Tibial artery (tissue), 4 donors: Measurements from ENCODE around the gene SEMA4G.

ENCODE experiments used
- DNase-seq, 2 donors: peaks; one replicate each; pipeline ENCODE4 v3.0.0-alpha.2; 2019
- H3K27ac ChIP-seq, 2 donors: fragments of 200-600 bp; sonication (generic) in 1 of 2; 1 replicate in 1 of 2; 2 replicates in 1 of 2; pipeline ENCODE4 v1.5.1; 2018 to 2019; ENCODE audit warnings: mild to moderate bottlenecking in 1 of 2
- H3K27me3 ChIP-seq, 2 donors: fragments of 200-600 bp; sonication (generic) in 1 of 2; one replicate each; pipeline versions ENCODE4 v1.5.1 to v1.6.0; 2016 to 2019
- H3K36me3 ChIP-seq, 3 donors: fragments of 200-600 bp; sonication (generic) in 2 of 3; one replicate each; pipeline ENCODE4 v1.5.1; 2016 to 2019; ENCODE audit warnings: mild to moderate bottlenecking in 2 of 3
- H3K4me1 ChIP-seq, 4 donors: fragments of 200-600 bp; sonication (generic) in 2 of 4; 1 replicate in 3 of 4; 2 replicates in 1 of 4; pipeline ENCODE4 v1.5.1; 2016 to 2019
- H3K4me3 ChIP-seq, 2 donors: fragments of 200-600 bp; sonication (generic) in 1 of 2; 1 replicate in 1 of 2; 2 replicates in 1 of 2; pipeline ENCODE4 v1.5.1; 2018 to 2019; ENCODE audit warnings: mild to moderate bottlenecking in 2 of 2
- H3K9me3 ChIP-seq, 3 donors: fragments of 200-600 bp; sonication (generic) in 1 of 3; one replicate each; pipeline ENCODE4 v1.5.1; 2016 to 2019
- intact Hi-C: fragments of 100-400 bp; cut with DNase I; formaldehyde crosslinking; loops from one replicate; pipeline ENCODE4 v1.15.0; 2023; ENCODE audit warnings: low total_unique reads
- TF ChIP-seq, protein P1 (sequence below), 2 experiments: fragments of 200-600 bp in 1 of 2; fragments of 450-650 bp in 1 of 2; IDR thresholded peaks; one replicate each; pipeline ENCODE4 v1.5.1; 2017 to 2019; ENCODE audit warnings: antibody characterized with exemption in 2 of 2, mild to moderate bottlenecking in 1 of 2, moderate library complexity in 1 of 2

SEMA4G gene

DNA sequence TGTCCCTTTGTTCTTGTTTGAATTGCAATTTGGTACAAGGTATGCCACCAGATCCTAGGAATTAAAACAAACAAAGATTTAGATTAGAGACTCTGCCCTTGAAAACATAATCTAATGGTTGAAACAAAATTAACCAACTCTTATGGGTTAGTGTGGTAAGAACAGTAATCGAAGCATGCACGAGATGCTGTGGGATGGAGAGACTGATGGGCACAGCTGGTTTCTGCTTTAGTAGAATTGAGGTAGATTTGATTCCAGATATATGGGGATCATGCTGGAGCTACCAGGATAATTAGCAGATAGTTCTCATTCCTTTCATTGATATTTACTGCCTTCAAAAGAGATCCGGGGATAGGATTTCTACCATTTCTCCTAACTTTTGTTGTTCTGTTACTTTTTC is 20.4 kb upstream of the SEMA4G start:
- Histone ChIP-seq H3K4me3 (no peak overlapping the region), H3K4me1 (no peaks in the 10 kb centered on the region), H3K36me3 (peaks cover 82 to 100% (median 90%) of the 10 kb centered on the region in 3 donors), H3K9me3 (no peaks in the 10 kb centered on the region), H3K27me3 (no peaks in the 10 kb centered on the region), H3K27ac (no peak overlapping the region)
- DNase-seq = no peak
- TF ChIP-seq, protein P1, sequence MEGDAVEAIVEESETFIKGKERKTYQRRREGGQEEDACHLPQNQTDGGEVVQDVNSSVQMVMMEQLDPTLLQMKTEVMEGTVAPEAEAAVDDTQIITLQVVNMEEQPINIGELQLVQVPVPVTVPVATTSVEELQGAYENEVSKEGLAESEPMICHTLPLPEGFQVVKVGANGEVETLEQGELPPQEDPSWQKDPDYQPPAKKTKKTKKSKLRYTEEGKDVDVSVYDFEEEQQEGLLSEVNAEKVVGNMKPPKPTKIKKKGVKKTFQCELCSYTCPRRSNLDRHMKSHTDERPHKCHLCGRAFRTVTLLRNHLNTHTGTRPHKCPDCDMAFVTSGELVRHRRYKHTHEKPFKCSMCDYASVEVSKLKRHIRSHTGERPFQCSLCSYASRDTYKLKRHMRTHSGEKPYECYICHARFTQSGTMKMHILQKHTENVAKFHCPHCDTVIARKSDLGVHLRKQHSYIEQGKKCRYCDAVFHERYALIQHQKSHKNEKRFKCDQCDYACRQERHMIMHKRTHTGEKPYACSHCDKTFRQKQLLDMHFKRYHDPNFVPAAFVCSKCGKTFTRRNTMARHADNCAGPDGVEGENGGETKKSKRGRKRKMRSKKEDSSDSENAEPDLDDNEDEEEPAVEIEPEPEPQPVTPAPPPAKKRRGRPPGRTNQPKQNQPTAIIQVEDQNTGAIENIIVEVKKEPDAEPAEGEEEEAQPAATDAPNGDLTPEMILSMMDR (IDR thresholded peaks at IDR 0.05) = no peak
- intact Hi-C loops = no loop called here

DNA sequence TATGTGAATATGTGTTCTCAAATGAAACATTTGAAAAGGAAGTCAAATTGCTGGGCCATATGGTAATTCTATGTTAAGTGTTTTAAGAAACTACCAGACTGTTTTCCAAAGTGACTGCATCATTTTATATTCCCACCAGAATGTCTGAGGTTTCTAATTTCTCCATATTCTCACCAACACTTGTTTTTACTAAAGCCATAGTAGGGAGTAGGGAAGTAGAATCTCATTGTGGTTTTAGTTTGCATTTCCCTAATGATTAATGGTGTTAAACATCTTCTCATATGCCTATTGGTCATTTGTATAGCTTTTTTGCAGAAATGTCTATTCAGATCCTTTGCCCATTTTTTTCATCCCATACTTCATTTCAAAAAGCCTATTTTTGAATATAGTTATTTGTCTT is 9.1 kb upstream of the SEMA4G start:
- no peak for DNase-seq
- Histone ChIP-seq H3K4me3 (no peak overlapping the region), H3K9me3 (no peaks in the 10 kb centered on the region), H3K4me1 (no peaks in the 10 kb centered on the region), H3K36me3 (peaks cover 52 to 74% (median 61%) of the 10 kb centered on the region in 3 donors), H3K27me3 (no peaks in the 10 kb centered on the region), H3K27ac (no peak overlapping the region)
- intact Hi-C loops = no loop called here
- TF ChIP-seq, protein P1 (IDR thresholded peaks at IDR 0.05) = no peak

DNA sequence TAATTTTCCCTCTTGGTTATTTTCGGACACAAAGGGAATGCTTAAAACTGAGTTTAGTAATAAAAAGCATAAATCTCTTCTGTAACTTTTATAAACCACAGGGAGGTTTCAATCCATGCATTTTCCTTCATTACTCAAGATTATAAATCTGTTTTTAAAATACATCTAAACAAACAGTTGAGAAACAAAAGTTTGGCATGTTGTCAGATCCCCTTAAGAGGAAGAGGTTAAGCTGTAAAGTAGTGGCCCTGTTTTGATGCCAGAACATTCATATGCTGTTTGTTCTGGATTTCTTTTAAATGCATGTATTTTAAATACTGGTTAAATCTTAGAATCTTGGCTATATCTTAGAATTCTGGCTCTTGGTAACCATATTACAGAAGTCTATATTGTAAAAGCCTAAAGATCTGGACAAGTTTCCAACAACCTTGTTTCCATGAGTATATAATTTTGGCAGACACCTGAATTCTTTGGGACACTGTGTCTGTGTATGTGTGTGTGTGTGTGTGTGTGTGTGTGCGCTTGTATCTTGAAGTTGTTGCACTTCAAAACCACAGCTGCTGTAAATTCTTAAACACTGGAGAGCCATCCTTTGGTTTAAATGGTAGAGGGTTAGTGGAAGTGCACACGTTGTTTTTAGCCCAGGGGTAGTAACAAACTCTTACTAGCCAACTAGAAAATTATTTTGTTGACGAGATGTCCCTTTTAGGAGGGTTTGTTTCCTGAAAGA is 6.8 kb upstream of the SEMA4G start:
- Histone ChIP-seq H3K9me3 (no peaks in the 10 kb centered on the region), H3K27ac (no peak overlapping the region), H3K4me3 (no peak overlapping the region), H3K36me3 (peaks cover 41 to 62% (median 46%) of the 10 kb centered on the region in 3 donors), H3K4me1 (no peaks in the 10 kb centered on the region), H3K27me3 (no peaks in the 10 kb centered on the region)
- no peak for DNase-seq
- intact Hi-C loops = no loop called here
- TF ChIP-seq, protein P1 (IDR thresholded peaks at IDR 0.05) = no peak

DNA sequence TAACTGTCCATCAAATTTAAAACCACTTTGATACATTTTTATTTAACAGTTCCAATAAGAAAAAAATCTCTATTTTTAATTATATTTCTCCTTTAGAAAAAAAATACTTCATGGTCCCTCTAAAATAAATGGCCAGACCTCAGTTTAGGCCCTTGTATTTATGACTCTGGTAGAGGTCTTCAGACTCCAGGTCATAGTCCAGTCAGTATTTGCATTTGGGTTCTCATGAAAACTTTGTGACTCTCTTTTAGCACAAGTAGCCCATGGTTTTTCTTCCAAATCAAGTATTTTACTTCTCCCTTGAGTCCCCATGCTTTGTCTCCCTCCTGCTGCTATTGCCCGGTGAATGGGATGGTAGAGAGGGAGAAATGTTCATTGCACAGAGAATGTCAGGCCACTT is 5.5 kb upstream of the SEMA4G start:
- TF ChIP-seq, protein P1 (IDR thresholded peaks at IDR 0.05) = no peak
- Histone ChIP-seq H3K36me3 (peaks cover 28 to 49% (median 34%) of the 10 kb centered on the region in 3 donors), H3K4me3 (no peak overlapping the region), H3K4me1 (peaks cover 0 to 3% (median 2%) of the 10 kb centered on the region in 4 donors), H3K27ac (no peak overlapping the region), H3K27me3 (peaks cover 0 to 3% of the 10 kb centered on the region in 2 donors), H3K9me3 (no peaks in the 10 kb centered on the region)
- intact Hi-C loops = no loop called here
- no peak for DNase-seq

DNA sequence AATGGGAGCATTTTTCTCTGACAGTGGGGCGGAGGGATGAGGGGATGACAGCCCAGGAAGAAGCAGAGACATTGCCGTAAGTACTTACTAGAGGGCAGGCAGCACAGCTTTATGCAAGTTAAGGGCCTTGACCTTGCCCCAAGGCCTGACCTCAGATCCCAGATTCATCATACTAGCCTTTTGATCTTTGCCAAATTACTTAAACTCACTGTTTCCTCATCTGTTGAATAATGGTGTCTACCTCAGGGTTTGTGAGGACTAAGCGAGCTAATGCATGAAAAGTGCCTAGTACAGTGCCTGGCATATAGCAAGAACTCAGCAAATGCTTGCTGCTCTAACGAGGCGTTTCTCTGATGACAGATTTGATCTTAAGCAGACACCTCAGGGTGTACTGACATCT is 3.5 kb upstream of the SEMA4G start:
- Histone ChIP-seq H3K9me3 (no peaks in the 10 kb centered on the region), H3K36me3 (peaks cover 14 to 34% (median 21%) of the 10 kb centered on the region in 3 donors), H3K27ac (no peak overlapping the region), H3K4me3 (no peak overlapping the region), H3K4me1 (peaks cover 0 to 15% (median 14%) of the 10 kb centered on the region in 4 donors), H3K27me3 (peaks cover 0 to 13% of the 10 kb centered on the region in 2 donors)
- intact Hi-C loops = no loop called here
- DNase-seq = no peak
- TF ChIP-seq, protein P1 (IDR thresholded peaks at IDR 0.05) = no peak
